ENCODE data around the gene DDX54. TPM values are rescaled to one million over a fixed set of nuclear protein-coding genes. Genes with fewer than 3 reads are reported as not detected.
"Not testable (repeated sequence)": the region's sequence is repeated elsewhere in the genome, so short reads cannot be mapped to it uniquely, and the experiment has no call there.

The DDX54 gene
- total RNA-seq, 1 donor = 33.7 TPM

DNA sequence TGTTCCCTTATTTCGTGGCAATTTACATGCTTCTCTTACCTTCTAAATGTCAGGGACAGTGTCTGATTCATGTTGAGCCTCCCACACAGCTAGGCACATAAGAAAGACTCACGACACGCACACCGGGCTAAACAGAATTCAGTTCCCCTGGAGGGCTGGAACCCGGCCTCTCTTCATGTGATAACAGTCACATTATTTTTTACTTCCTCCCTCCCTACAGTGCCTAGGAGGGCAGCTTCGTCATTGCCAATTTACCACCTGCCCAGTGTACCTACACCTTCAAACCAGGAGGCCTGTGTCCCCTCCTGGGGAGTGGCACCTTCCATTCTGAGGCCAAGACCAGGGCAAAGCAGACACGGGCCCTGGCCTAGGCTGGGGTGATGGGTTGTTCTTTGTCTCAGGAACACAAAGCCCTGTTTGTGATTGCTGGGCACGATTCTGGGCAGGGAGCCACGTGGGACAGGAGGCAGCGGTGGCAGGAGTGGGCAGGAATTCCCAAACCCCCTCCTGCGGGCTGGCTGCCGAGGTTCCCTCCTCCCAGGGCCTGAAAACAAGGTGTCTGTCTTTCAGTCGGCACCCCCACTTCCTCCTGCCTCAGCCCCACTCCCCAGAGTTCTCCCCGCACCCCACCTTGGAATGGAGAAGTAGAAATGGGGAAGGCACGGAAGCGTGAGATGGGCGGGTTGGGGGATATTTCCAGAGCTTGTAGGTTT lies 42.9 kb downstream of the DDX54 start:
- TF ChIP-seq, protein P1, sequence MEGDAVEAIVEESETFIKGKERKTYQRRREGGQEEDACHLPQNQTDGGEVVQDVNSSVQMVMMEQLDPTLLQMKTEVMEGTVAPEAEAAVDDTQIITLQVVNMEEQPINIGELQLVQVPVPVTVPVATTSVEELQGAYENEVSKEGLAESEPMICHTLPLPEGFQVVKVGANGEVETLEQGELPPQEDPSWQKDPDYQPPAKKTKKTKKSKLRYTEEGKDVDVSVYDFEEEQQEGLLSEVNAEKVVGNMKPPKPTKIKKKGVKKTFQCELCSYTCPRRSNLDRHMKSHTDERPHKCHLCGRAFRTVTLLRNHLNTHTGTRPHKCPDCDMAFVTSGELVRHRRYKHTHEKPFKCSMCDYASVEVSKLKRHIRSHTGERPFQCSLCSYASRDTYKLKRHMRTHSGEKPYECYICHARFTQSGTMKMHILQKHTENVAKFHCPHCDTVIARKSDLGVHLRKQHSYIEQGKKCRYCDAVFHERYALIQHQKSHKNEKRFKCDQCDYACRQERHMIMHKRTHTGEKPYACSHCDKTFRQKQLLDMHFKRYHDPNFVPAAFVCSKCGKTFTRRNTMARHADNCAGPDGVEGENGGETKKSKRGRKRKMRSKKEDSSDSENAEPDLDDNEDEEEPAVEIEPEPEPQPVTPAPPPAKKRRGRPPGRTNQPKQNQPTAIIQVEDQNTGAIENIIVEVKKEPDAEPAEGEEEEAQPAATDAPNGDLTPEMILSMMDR (IDR thresholded peaks at IDR 0.05; ENCODE audit: insufficient read depth, low read depth, low read length) = no peak
- H3K4me3 ChIP-seq (ENCODE audit: low read depth, low read length) = no peak overlapping the region
- no peak for DNase-seq (ENCODE audit: low read depth)

DNA sequence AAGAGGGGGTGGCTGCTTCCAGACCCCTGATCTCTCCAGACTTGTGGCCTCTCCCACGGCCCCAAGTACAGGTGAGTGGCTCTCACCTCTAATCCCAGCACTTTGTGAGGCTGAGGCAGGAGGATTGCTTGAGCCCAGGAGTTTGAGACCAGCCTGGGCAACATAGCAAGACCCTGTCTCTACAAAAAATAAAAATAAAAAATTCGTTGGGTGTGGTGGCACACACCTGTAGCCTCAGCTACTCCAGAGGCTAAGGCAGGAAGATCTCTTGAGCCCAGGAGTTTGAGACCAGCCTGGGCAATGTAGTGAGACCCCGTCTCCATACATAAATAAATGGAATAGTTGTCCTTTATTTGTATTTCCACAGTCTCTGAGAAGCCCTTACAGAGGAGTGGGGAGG lies 43.6 kb downstream of the DDX54 start:
- not testable (repeated sequence) for H3K4me3 ChIP-seq (ENCODE audit: low read depth, low read length); DNase-seq (ENCODE audit: low read depth)

DNA sequence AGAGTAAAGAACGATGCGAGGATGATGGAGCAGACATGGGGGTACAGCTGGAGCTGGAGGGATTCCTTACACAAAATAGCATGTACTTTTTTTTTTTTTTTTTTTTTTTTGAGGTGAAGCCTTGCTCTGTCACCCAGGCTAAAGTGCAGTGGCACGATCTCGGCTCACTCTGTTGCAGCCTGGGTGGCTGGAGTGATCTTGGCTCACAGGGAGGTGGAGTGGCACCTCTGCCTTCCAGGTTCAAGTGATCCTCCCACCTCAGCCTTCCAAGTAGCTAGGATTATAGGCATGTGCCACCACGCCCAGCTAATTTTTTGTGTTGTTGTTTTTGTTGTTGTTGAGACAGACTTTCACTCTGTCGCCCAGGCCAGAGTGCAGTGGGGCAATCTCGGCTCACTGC lies 44.6 kb downstream of the DDX54 start:
- DNase-seq (ENCODE audit: low read depth) = no peak
- TF ChIP-seq, protein P1 (IDR thresholded peaks at IDR 0.05; ENCODE audit: insufficient read depth, low read depth, low read length) = no peak
- H3K4me3 ChIP-seq (ENCODE audit: low read depth, low read length) = no peak overlapping the region

DNA sequence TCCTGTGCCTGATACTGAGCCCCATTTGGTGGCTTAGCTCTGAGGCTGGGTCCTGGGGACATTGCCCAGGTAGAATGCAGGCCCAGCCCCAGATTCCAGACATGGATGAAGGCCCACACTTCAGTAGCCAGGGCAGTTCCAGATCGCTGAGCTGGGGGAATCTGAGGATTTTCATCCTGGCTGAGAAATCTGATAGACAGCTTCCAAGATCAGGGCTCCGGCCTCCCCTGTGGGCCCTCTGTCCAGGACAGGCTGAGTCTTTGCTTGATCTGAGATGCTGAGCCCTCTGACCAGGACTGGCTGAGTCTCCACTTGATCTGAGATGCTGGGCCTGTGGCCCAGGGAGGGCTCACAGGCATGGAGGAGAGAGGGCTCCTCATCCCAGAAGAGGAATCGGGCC lies 46.5 kb downstream of the DDX54 start:
- no peak for DNase-seq (ENCODE audit: low read depth)
- no peak overlapping the region for H3K4me3 ChIP-seq (ENCODE audit: low read depth, low read length)
- TF ChIP-seq, protein P1 (IDR thresholded peaks at IDR 0.05; ENCODE audit: insufficient read depth, low read depth, low read length) = no peak

DNA sequence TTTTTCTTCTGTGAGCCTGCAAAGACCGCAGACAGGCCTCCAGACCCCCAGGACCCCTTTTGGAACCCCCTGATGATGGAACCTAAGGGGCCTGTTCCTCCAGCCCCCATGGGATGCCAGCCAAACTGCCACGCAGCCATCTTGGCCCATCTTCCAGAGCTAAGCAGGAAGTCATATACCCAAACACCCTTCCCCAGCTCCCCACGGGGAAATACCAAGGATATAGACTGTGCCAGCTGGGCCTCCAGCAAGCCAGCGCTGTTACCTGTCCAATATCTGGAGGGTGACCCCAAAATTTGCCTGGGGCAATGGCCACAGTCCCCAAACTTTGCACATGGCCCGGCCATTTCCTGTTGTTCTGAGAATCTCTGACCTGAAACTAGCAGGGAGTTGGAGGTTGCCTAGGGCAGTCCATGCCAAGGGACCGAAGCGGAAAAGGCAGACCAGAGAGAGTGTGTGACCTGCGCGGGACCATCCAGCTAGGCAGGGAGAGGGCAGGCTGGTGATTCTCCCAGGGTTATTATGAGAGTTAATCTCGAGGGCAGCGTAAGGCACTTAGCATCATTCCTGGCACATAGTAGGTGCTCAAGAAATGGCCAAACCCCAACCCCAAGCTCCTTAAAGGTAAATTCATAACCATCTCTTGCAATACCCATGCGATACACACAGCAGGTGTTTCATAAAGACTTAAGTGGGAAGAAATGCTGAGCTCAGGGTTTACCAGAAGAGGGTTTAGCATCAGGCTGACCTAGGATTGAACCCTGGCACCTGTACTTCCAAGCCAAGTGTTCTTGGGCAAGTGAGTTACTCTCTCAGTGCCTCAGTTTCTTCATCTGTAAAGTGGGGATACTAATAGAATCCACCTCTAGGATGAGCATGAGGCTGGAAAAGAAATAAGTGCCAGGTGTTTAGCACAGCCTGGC lies 47.2 kb downstream of the DDX54 start:
- no peak overlapping the region for H3K4me3 ChIP-seq (ENCODE audit: low read depth, low read length)
- TF ChIP-seq, protein P1 (IDR thresholded peaks at IDR 0.05; ENCODE audit: insufficient read depth, low read depth, low read length) = no peak
- DNase-seq (ENCODE audit: low read depth) = no peak

DNA sequence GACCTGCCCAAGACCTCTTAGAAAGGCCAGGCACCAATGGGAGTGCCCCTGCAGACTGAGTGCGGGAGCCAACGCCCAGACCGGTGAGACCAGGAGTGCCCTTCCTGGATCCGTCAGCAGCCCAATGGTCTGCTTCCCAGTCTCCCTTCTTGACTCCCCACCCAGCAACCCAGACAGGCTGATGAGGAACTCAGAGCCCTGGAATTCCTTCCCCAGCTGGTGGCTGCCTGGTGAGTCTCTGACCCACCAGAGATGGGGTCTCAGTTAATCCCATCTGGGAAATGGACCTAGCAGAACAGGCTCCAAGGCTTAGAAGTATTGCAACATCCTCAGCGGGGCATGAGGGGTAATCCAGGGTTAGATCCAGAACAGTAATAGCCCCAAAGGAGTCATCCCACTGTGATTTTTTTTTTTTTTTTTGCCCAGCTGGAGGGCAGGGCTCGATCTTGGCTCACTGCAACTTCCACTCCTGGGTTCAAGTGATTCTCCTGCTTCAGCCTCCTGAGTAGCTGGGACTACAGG lies 48.2 kb downstream of the DDX54 start:
- TF ChIP-seq, protein P1 (IDR thresholded peaks at IDR 0.05; ENCODE audit: insufficient read depth, low read depth, low read length) = no peak
- no peak overlapping the region for H3K4me3 ChIP-seq (ENCODE audit: low read depth, low read length)
- no peak for DNase-seq (ENCODE audit: low read depth)

Data from fibroblast of villous mesenchyme (primary cell).